ENCODE results near the gene GALM. TPM values are rescaled to one million over a fixed set of nuclear protein-coding genes. Genes with fewer than 3 reads are reported as not detected.
"Not testable (repeated sequence)": the region's sequence is repeated elsewhere in the genome, so short reads cannot be mapped to it uniquely, and the experiment has no call there.

GALM gene
- total RNA-seq, 1 donor from 2014 or later, result 8.3 TPM

- no peak for TF ChIP-seq CTCF (conservative IDR thresholded peaks at IDR 0.05; ENCODE audit: low read depth, low read length)
- DNase-seq (ENCODE audit: low read depth), result no peak
Observed at GRCh38 chr2:38733300-38733971, 67.5 kb downstream of the GALM start.

GRCh38 chr2:38734299-38735058, 68.6 kb downstream of the GALM start:
- no peak for TF ChIP-seq CTCF (conservative IDR thresholded peaks at IDR 0.05; ENCODE audit: low read depth, low read length)
- H3K4me3 ChIP-seq (ENCODE audit: low read depth, low read length), result no peak overlapping the region

More at GRCh38 chr2:38733300-38733971, 67.5 kb downstream of the GALM start:
- H3K4me3 ChIP-seq (ENCODE audit: low read depth, low read length), result no peak overlapping the region

GRCh38 chr2:38735999-38736320, 70.0 kb downstream of the GALM start:
- DNase-seq (ENCODE audit: low read depth), result no peak
- H3K4me3 ChIP-seq (ENCODE audit: low read depth, low read length), result no peak overlapping the region
- TF ChIP-seq CTCF (conservative IDR thresholded peaks at IDR 0.05; ENCODE audit: low read depth, low read length), result no peak

More at GRCh38 chr2:38734299-38735058, 68.6 kb downstream of the GALM start:
- DNase-seq (ENCODE audit: low read depth), result no peak

GRCh38 chr2:38737000-38737698, 71.2 kb downstream of the GALM start:
- not testable (repeated sequence) for H3K4me3 ChIP-seq (ENCODE audit: low read depth, low read length); DNase-seq (ENCODE audit: low read depth)

- DNase-seq (ENCODE audit: low read depth), result no peak
- H3K4me3 ChIP-seq (ENCODE audit: low read depth, low read length), result no peak overlapping the region
- TF ChIP-seq CTCF (conservative IDR thresholded peaks at IDR 0.05; ENCODE audit: low read depth, low read length), result no peak
Observed at GRCh38 chr2:38737925-38738324, 72.0 kb downstream of the GALM start.

GRCh38 chr2:38739524-38739923, 73.6 kb downstream of the GALM start:
- no peak for TF ChIP-seq CTCF (conservative IDR thresholded peaks at IDR 0.05; ENCODE audit: low read depth, low read length)
- no peak overlapping the region for H3K4me3 ChIP-seq (ENCODE audit: low read depth, low read length)
- no peak for DNase-seq (ENCODE audit: low read depth)

Data from epithelial cell of proximal tubule (primary cell).